ENCODE measurements around the gene CIROP. TPM values are rescaled to one million over a fixed set of nuclear protein-coding genes. Genes with fewer than 3 reads are reported as not detected.

The CIROP gene, protein sequence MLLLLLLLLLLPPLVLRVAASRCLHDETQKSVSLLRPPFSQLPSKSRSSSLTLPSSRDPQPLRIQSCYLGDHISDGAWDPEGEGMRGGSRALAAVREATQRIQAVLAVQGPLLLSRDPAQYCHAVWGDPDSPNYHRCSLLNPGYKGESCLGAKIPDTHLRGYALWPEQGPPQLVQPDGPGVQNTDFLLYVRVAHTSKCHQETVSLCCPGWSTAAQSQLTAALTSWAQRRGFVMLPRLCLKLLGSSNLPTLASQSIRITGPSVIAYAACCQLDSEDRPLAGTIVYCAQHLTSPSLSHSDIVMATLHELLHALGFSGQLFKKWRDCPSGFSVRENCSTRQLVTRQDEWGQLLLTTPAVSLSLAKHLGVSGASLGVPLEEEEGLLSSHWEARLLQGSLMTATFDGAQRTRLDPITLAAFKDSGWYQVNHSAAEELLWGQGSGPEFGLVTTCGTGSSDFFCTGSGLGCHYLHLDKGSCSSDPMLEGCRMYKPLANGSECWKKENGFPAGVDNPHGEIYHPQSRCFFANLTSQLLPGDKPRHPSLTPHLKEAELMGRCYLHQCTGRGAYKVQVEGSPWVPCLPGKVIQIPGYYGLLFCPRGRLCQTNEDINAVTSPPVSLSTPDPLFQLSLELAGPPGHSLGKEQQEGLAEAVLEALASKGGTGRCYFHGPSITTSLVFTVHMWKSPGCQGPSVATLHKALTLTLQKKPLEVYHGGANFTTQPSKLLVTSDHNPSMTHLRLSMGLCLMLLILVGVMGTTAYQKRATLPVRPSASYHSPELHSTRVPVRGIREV
- total RNA-seq (not detected), polyA plus RNA-seq (ENCODE audit: insufficient read length in 6 of 6) (under 1 TPM in 2 of 6 donors, not detected in 4; 0.06 to 0.08 TPM)
- long read RNA-seq, donor 1 = 0 reads
- long read RNA-seq, donor 2 = 0 reads
- long read RNA-seq, donor 3 = 0 reads
- long read RNA-seq, donor 4 = 0 reads
- long read RNA-seq, donor 5 = 0 reads
- long read RNA-seq, donor 6 = 0 reads
- long read RNA-seq, donor 7 = 0 reads
- long read RNA-seq, donor 8 = 0 reads
- long read RNA-seq, donor 9 = 0 reads
- long read RNA-seq, donor 10 = 0 reads
- long read RNA-seq, donor 11 = 0 reads
- long read RNA-seq, donor 12 = 0 reads

DNA sequence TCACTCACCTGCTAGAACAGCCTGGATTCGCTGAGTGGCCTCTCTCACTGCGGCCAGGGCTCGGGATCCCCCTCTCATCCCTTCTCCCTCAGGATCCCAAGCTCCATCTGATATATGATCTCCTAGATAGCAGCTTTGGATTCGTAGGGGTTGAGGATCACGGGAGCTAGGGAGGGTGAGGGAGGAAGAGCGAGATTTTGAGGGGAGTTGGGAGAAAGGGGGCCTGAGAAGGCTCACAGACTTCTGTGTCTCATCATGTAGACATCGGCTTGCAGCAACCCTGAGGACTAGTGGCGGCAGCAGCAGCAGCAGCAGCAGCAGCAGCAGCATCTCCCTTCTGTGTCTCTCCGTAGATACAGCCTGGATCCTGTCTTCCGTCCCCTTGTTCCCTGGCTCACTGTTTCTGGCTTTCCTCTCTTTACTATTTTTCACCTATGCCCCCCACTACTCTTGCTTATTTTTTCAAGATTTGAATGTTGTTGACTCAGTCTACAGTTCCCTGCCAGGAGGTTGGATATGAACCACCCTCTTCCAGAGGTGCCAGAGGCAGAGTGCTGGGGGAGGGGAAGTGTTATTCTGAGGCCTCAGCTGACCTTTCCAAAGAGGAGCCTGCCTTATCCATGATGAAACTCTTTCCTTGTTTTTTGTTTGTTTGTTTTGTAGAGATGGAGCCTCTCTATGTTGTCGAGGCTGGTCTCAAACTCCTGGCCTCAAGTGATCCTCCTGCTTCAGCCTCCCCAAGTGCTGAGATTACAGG lies at the start of gene CIROP:
Gene CIROP, minus strand, starts transcription at position 399 of the 757 bp plus-strand sequence. Its CDS starts 69 bp downstream, at position 330.
- TF ChIP-seq, protein P1, sequence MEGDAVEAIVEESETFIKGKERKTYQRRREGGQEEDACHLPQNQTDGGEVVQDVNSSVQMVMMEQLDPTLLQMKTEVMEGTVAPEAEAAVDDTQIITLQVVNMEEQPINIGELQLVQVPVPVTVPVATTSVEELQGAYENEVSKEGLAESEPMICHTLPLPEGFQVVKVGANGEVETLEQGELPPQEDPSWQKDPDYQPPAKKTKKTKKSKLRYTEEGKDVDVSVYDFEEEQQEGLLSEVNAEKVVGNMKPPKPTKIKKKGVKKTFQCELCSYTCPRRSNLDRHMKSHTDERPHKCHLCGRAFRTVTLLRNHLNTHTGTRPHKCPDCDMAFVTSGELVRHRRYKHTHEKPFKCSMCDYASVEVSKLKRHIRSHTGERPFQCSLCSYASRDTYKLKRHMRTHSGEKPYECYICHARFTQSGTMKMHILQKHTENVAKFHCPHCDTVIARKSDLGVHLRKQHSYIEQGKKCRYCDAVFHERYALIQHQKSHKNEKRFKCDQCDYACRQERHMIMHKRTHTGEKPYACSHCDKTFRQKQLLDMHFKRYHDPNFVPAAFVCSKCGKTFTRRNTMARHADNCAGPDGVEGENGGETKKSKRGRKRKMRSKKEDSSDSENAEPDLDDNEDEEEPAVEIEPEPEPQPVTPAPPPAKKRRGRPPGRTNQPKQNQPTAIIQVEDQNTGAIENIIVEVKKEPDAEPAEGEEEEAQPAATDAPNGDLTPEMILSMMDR (IDR thresholded peaks at IDR 0.05) = no peak
- Histone ChIP-seq H3K27me3 (no peaks in the 10 kb centered on the region), H3K27ac (no peak within 1 kb of the TSS), H3K9me3 (no peaks in the 10 kb centered on the region), H3K36me3 (no peaks in the 10 kb centered on the region), H3K4me1 (peaks cover 0 to 10% of the 10 kb centered on the region in 2 donors), H3K4me3 (no peak within 1 kb of the TSS)
- intact Hi-C loops (cut with DNase I) = loop anchor here in 1 of 2 donors (5.0 kb wide), 1 partner anchor 37 kb away; no protein-coding TSS in a partner anchor
- ATAC-seq (no peak), DNase-seq (no peak)

DNA sequence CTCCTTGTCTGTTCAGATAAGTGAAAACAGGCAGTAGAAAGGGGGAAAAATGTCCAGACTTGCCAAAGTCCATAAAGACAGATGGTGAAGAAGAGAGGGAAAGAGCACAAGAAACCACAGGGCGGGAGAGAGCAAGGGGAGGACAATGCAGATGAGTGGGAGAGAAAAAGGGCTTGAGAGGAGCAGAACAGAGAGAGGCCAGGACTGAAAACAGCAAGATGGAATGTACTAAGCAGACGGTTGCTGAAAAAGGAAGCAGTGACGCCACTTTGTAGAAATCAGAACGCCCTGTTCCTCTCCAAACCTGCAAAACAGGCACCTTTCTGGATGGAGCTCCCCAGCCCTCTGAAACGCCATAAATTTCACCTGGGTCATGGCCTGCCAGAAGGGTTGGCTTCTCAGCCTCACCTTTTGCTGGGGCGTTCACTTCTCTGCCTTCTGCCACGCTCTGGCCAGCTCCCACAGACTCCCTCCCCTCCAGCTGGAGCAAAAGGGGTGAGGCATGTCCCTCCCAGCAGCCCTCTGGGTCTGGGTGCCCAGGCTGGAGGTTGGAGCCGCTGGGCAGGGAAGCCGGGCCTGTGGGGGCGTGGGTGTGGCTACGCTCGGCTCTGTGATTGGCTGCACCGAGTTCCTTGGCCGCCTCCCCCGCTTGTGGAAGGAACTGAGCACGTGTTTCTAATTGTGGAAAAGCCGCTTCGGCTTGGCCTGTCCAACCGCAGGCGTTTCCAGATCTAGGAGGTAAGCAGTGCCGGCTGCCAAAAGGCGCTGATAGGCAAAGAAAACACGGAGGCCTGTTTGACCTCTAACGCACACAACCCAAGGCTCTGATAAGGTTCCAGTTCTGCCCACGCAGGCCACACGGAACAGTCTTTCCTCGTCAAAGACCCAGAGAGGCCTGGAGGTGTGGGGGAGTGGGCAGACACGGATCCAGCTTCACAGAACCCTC lies 49.3 kb upstream of the CIROP start:
- Histone ChIP-seq H3K9me3 (no peaks in the 10 kb centered on the region), H3K27me3 (no peaks in the 10 kb centered on the region), H3K4me3 (peak overlapping the region in 1 of 2 donors; percentile 24), H3K36me3 (no peaks in the 10 kb centered on the region), H3K27ac (peak overlapping the region; percentile 84 to 90), H3K4me1 (peaks cover 17 to 32% of the 10 kb centered on the region in 2 donors)
- ATAC-seq (peak; percentile 91), DNase-seq (peak in 2 of 4 donors; percentile 91 to 93)
- TF ChIP-seq, protein P1 (IDR thresholded peaks at IDR 0.05) = no peak
- intact Hi-C loops (cut with DNase I) = no loop called here

DNA sequence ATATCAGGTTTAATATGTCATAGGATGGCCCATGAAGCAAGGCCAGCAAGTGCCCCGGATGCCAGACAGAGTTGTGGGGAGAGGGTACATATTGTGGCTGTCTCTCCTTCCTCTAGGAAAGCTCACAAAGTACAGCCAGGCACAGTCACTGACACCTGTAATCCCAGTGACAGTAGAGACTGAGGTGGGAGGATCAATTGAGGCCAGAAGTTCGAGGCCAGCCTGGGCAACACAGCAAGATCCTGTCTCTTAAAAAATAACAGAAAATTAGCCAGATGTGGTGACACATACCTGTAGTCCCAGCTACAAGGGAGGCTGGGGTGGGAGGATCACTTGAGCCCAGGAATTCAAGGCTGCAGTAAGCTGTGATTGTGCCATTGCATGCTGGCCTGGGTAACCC lies 46.6 kb upstream of the CIROP start:
- intact Hi-C loops (cut with DNase I) = no loop called here
- DNase-seq = no peak
- Histone ChIP-seq H3K4me3 (no peak overlapping the region), H3K4me1 (peaks cover 17 to 33% of the 10 kb centered on the region in 2 donors), H3K9me3 (no peaks in the 10 kb centered on the region), H3K27me3 (no peaks in the 10 kb centered on the region), H3K36me3 (no peaks in the 10 kb centered on the region), H3K27ac (no peak overlapping the region)
- ATAC-seq = no peak
- TF ChIP-seq, protein P1 (IDR thresholded peaks at IDR 0.05) = no peak

DNA sequence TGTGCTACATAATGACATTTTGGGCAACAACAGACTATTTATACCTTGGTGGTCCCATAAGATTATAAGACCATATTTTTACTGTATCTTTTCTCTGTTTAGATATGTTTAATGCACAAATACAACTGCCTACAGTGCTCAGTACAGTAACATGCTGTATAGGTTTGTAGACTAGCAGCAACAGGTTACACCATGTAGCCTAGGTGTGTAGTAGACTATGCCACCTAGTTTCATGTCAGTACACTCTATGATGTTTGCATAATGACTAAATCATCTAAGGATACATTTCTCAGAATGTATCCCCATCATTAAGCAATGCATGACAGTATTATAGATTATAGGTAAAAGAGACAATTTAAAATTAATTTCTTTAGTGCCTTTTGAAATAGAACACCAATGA lies 45.0 kb upstream of the CIROP start:
- no peaks in the 10 kb centered on the region for H3K27me3 ChIP-seq
- no peak for ATAC-seq
- no peak overlapping the region for H3K27ac ChIP-seq
- peaks cover 12 to 29% of the 10 kb centered on the region in 2 donors for H3K4me1 ChIP-seq
- no peaks in the 10 kb centered on the region for H3K9me3 ChIP-seq
- TF ChIP-seq, protein P1 (IDR thresholded peaks at IDR 0.05) = no peak
- intact Hi-C loops (cut with DNase I) = no loop called here
- H3K4me3 ChIP-seq = no peak overlapping the region
- no peaks in the 10 kb centered on the region for H3K36me3 ChIP-seq
- DNase-seq = no peak
